Neural progenitor cell (in vitro differentiated cells): ENCODE measurements around the gene S100A3.

Experiments used
- CTCF ChIP-seq: fragments of 200-600 bp; sonication (generic); IDR thresholded peaks from 2 replicates; pipeline ENCODE4 v1.5.1; 2017; ENCODE audit warnings: antibody characterized with exemption, mild to moderate bottlenecking
- EZH2 ChIP-seq: fragments of 200-600 bp; sonication (generic); IDR thresholded peaks from 2 replicates; pipeline ENCODE4 v1.6.1; 2017; ENCODE audit warnings: antibody characterized with exemption, mild to moderate bottlenecking, moderate library complexity
- EZH2phosphoT487 ChIP-seq: fragments of 200-600 bp; sonication (generic); IDR thresholded peaks from 2 replicates; pipeline ENCODE4 v1.6.1; 2017; ENCODE audit warnings: antibody characterized with exemption

GRCh38 chr1:153525088-153525728, 23.9 kb downstream of the S100A3 start:
- no peak for TF ChIP-seq CTCF
- no peak for TF ChIP-seq EZH2
- no peak for TF ChIP-seq EZH2phosphoT487
